GM12878 (cell line): ENCODE measurements around the gene SMAD1. TPM values are rescaled to one million over a fixed set of nuclear protein-coding genes. Genes with fewer than 3 reads are reported as not detected.

Experiments
- ATAC-seq: fragments of 200-7000 bp; cut with Tn5 transposase; 3 replicates; pipeline ENCODE4 v1.9.1; 2020; ENCODE audit warnings: mild to moderate bottlenecking, moderate library complexity
- BruUV-seq: library from RNA; stranded (reverse); fragments of 400-500 nt; replicated peaks from 2 replicates; lab custom pipeline; 2021; lab: Mats Ljungman, UMichigan
- CTCF ChIA-PET: fragments of 300-600 bp; sonication (Branson Sonifier 250); formaldehyde crosslinking; extraction: SDS; loops from one replicate; lab custom pipeline; 2021; ENCODE audit warnings: inconsistent platforms; lab: Yijun Ruan, JAX
- POLR2A ChIA-PET: fragments of 350-600 bp; formaldehyde crosslinking; extraction: SDS; loops from one replicate; lab custom pipeline; 2021; ENCODE audit warnings: inconsistent platforms; lab: Charles Lee
- RAD21 ChIA-PET: fragments of 300-600 bp; sonication (Branson Sonifier 250); formaldehyde crosslinking; loops from one replicate; lab custom pipeline; 2023; ENCODE audit warnings: antibody characterized with exemption; ENCODE audit not compliant: unreplicated experiment; lab: Charles Lee
- SMC1A ChIA-PET: fragments of 300-600 bp; sonication (Branson Sonifier 250); formaldehyde crosslinking; loops from one replicate; lab custom pipeline; 2023; ENCODE audit not compliant: unreplicated experiment, uncharacterized antibody; lab: Charles Lee
- DNase-seq: peaks from one replicate; pipeline ENCODE4 v3.0.0-alpha.2; 2011; ENCODE audit warnings: low read depth, low spot score
- FAIRE-seq: peaks from 3 replicates; lab custom pipeline; 2011; peaks lifted over from hg19 to GRCh38; lab: Jason Lieb, UNC
- H2AFZ ChIP-seq: 2 replicates; pipeline ENCODE4 v1.6.0; 2011; ENCODE audit warnings: low read depth, low read length, control low read depth; ENCODE audit not compliant: control insufficient read depth
- H3K27ac ChIP-seq: 2 replicates; pipeline ENCODE4 v1.5.1; 2011; ENCODE audit warnings: control low read depth; ENCODE audit not compliant: control insufficient read depth, insufficient read depth
- H3K27me3 ChIP-seq, 2 experiments: replicated peaks in 1 of 2; 2 replicates each; pipeline versions ENCODE4 v1.6.0 to v1.6.1; 2011; ENCODE audit warnings: low read length in 1 of 2; ENCODE audit not compliant: control insufficient read depth in 2 of 2, insufficient read depth in 2 of 2
- H3K36me3 ChIP-seq, 2 experiments: 2 replicates each; pipeline ENCODE4 v1.5.1; 2011; ENCODE audit warnings: low read length in 1 of 2; ENCODE audit not compliant: control insufficient read depth in 2 of 2, insufficient read depth in 2 of 2
- H3K4me1 ChIP-seq: 2 replicates; pipeline ENCODE4 v1.6.1; 2011; ENCODE audit warnings: mild to moderate bottlenecking, low read length, moderate library complexity, mixed read lengths; ENCODE audit not compliant: control insufficient read depth, insufficient read depth
- H3K4me2 ChIP-seq: 2 replicates; pipeline ENCODE4 v1.6.0; 2011; ENCODE audit warnings: control low read depth; ENCODE audit not compliant: control insufficient read depth, insufficient read depth
- H3K4me3 ChIP-seq: fragments of 200-600 bp; sonication (generic); 2 replicates; pipeline ENCODE4 v1.5.1; 2016
- H3K79me2 ChIP-seq: 2 replicates; pipeline ENCODE4 v1.6.0; 2011; ENCODE audit warnings: low read length; ENCODE audit not compliant: control insufficient read depth, insufficient read depth
- H3K9ac ChIP-seq: 2 replicates; pipeline ENCODE4 v1.8.0; 2011; ENCODE audit warnings: low read length, control low read depth, mixed read lengths; ENCODE audit not compliant: control insufficient read depth, insufficient read depth
- H3K9me3 ChIP-seq: replicated peaks from 3 replicates; pipeline ENCODE4 v1.5.1; 2011; ENCODE audit warnings: mild to moderate bottlenecking, low read length; ENCODE audit not compliant: control insufficient read depth, insufficient read depth
- H4K20me1 ChIP-seq: 2 replicates; pipeline ENCODE4 v1.6.0; 2011; ENCODE audit not compliant: control insufficient read depth, insufficient read depth
- CEBPZ ChIP-seq: fragments of 150-350 bp; IDR thresholded peaks from 2 replicates; pipeline ENCODE4 v1.6.1; 2016; ENCODE audit warnings: low read depth, low read length
- CREB1 ChIP-seq: IDR thresholded peaks from 2 replicates; pipeline ENCODE4 v1.6.1; 2012; ENCODE audit warnings: low read depth, mild to moderate bottlenecking, inconsistent platforms
- CREM ChIP-seq: IDR thresholded peaks from 2 replicates; pipeline ENCODE4 v1.6.1; 2014; ENCODE audit warnings: antibody characterized with exemption, low read depth
- LARP7 ChIP-seq: fragments of 450-650 bp; IDR thresholded peaks from 2 replicates; pipeline ENCODE4 v1.6.1; 2017; ENCODE audit warnings: mild to moderate bottlenecking
- NFYB ChIP-seq: IDR thresholded peaks from 2 replicates; pipeline ENCODE4 v1.6.1; 2011; ENCODE audit warnings: low read depth, mild to moderate bottlenecking, low read length, improper control_type of control experiment, moderate library complexity; ENCODE audit not compliant: insufficient read depth
- NR2C2 ChIP-seq: IDR thresholded peaks from 2 replicates; pipeline ENCODE4 v1.6.1; 2011; ENCODE audit warnings: borderline replicate concordance, low read depth; ENCODE audit not compliant: control insufficient read depth, insufficient read length
- SP1 ChIP-seq: IDR thresholded peaks from one replicate; pipeline ENCODE4 v1.6.1; 2011; ENCODE audit warnings: low read depth, low read length
- SUZ12 ChIP-seq: fragments of 200-600 bp; sonication (generic); IDR thresholded peaks from one replicate; pipeline ENCODE4 v1.6.1; 2018; ENCODE audit warnings: antibody characterized with exemption, mild to moderate bottlenecking; ENCODE audit not compliant: unreplicated experiment
- WRNIP1 ChIP-seq: IDR thresholded peaks from 2 replicates; pipeline ENCODE4 v1.6.1; 2011; ENCODE audit warnings: low read depth, low read length, improper control_type of control experiment, borderline replicate concordance
- YBX1 ChIP-seq: fragments of 450-650 bp; IDR thresholded peaks from 2 replicates; pipeline ENCODE4 v1.6.1; 2016; ENCODE audit warnings: antibody characterized with exemption
- WGBS: methylation state at CpG from one replicate; pipeline ENCODE4 v1.1.6; 2016; ENCODE audit warnings: low lambda C conversion rate; ENCODE audit not compliant: insufficient replicate concordance, insufficient coverage; ENCODE audit errors: missing lambda C conversion rate; 5-methylcytosine and 5-hydroxymethylcytosine counted together
- in situ Hi-C: fragments of 300-500 bp; cut with MboI; formaldehyde crosslinking; loops from 9 replicates; pipeline ENCODE4 v1.14.3; 2018; ENCODE audit warnings: mixed read lengths
- intact Hi-C: fragments of 100-400 bp; cut with micrococcal nuclease; formaldehyde crosslinking; loops from one replicate; pipeline ENCODE4 v1.14.2; 2022; ENCODE audit not compliant: unreplicated experiment
- polyA plus RNA-seq, 11 experiments: library from polyadenylated mRNA; depleted of rRNA in 4 of 11; unstranded in 6 of 11; stranded (reverse) in 5 of 11; fragments of >200 nt; fragmentation: Nextera tagmentation in 4 of 11; fragmentation: Illumina TruSeq in 1 of 11; extraction: Ambion mirVana in 4 of 11; extraction: Trizol in 1 of 11; gene quantifications; 1 replicate in 1 of 11; 2 replicates in 10 of 11; pipeline versions ENCODE4 v1.2.1 to v1.2.3, GENCODE V29; 2011 to 2016; ENCODE audit warnings: inconsistent platforms in 2 of 11, missing spikeins in 2 of 11, low read depth in 1 of 11
- total RNA-seq, 4 experiments: library from RNA; depleted of rRNA in 3 of 4; stranded (reverse); fragments of >200 nt in 3 of 4; fragmentation: Illumina TruSeq in 1 of 4; extraction: Trizol in 1 of 4; gene quantifications; 2 replicates each; pipeline versions ENCODE4 v1.2.1 to v1.2.3, GENCODE V29; 2013 to 2021
- TF ChIP-seq, protein P1 (sequence below): fragments of 450-650 bp; IDR thresholded peaks from 2 replicates; pipeline ENCODE4 v1.6.1; 2016; ENCODE audit warnings: mild to moderate bottlenecking, moderate library complexity, borderline replicate concordance
- TF ChIP-seq, protein P2 (sequence below): IDR thresholded peaks from 2 replicates; pipeline ENCODE4 v1.6.1; 2012; ENCODE audit warnings: mild to moderate bottlenecking, low read depth, low read length
- TF ChIP-seq, protein P3 (sequence below): IDR thresholded peaks from 2 replicates; pipeline ENCODE4 v1.6.1; 2012; ENCODE audit warnings: low read depth, low read length, improper control_type of control experiment

Gene SMAD1
- total and polyA plus RNA-seq, 10 of the 15 experiments (the other 5 are each of a cell fraction or from before 2014, with no cell fraction given), result 0.29 to 17.5 (median 13.6) TPM

GRCh38 chr4:145473203-145473602, 8.4 kb upstream of the SMAD1 start:
- 39% methylated on average over 4 of the region's 4 CpGs for WGBS
- no TSS peak for BruUV-seq
- ChIA-PET SMC1A (no interaction called here), RAD21 (no interaction called here), CTCF (no interaction called here), POLR2A (no interaction called here)
- no peaks in the 10 kb centered on the region for H3K27me3 ChIP-seq
- H2AFZ ChIP-seq, result no peak overlapping the region
- no peaks in the 10 kb centered on the region for H3K79me2 ChIP-seq
- ATAC-seq (no peak), DNase-seq (no peak), FAIRE-seq (no peak)
- no peaks in the 10 kb centered on the region for H3K4me1 ChIP-seq
- no peak overlapping the region for H3K4me3 ChIP-seq
- H3K27ac ChIP-seq, result no peak overlapping the region
- H3K4me2 ChIP-seq, result no peak overlapping the region
- H4K20me1 ChIP-seq, result no peaks in the 10 kb centered on the region
- peaks cover 11% of the 10 kb centered on the region for H3K9me3 ChIP-seq
- in situ Hi-C loops (no loop called here), intact Hi-C loops (no loop called here)
- no peaks in the 10 kb centered on the region for H3K36me3 ChIP-seq
- H3K9ac ChIP-seq, result no peak overlapping the region
- no peak for TF ChIP-seq SP1
- TF ChIP-seq NR2C2, result no peak
- no peak for TF ChIP-seq NFYB
- no peak for TF ChIP-seq CEBPZ
- TF ChIP-seq, protein P1, sequence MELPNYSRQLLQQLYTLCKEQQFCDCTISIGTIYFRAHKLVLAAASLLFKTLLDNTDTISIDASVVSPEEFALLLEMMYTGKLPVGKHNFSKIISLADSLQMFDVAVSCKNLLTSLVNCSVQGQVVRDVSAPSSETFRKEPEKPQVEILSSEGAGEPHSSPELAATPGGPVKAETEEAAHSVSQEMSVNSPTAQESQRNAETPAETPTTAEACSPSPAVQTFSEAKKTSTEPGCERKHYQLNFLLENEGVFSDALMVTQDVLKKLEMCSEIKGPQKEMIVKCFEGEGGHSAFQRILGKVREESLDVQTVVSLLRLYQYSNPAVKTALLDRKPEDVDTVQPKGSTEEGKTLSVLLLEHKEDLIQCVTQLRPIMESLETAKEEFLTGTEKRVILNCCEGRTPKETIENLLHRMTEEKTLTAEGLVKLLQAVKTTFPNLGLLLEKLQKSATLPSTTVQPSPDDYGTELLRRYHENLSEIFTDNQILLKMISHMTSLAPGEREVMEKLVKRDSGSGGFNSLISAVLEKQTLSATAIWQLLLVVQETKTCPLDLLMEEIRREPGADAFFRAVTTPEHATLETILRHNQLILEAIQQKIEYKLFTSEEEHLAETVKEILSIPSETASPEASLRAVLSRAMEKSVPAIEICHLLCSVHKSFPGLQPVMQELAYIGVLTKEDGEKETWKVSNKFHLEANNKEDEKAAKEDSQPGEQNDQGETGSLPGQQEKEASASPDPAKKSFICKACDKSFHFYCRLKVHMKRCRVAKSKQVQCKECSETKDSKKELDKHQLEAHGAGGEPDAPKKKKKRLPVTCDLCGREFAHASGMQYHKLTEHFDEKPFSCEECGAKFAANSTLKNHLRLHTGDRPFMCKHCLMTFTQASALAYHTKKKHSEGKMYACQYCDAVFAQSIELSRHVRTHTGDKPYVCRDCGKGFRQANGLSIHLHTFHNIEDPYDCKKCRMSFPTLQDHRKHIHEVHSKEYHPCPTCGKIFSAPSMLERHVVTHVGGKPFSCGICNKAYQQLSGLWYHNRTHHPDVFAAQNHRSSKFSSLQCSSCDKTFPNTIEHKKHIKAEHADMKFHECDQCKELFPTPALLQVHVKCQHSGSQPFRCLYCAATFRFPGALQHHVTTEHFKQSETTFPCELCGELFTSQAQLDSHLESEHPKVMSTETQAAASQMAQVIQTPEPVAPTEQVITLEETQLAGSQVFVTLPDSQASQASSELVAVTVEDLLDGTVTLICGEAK, result no peak
- TF ChIP-seq, protein P2, sequence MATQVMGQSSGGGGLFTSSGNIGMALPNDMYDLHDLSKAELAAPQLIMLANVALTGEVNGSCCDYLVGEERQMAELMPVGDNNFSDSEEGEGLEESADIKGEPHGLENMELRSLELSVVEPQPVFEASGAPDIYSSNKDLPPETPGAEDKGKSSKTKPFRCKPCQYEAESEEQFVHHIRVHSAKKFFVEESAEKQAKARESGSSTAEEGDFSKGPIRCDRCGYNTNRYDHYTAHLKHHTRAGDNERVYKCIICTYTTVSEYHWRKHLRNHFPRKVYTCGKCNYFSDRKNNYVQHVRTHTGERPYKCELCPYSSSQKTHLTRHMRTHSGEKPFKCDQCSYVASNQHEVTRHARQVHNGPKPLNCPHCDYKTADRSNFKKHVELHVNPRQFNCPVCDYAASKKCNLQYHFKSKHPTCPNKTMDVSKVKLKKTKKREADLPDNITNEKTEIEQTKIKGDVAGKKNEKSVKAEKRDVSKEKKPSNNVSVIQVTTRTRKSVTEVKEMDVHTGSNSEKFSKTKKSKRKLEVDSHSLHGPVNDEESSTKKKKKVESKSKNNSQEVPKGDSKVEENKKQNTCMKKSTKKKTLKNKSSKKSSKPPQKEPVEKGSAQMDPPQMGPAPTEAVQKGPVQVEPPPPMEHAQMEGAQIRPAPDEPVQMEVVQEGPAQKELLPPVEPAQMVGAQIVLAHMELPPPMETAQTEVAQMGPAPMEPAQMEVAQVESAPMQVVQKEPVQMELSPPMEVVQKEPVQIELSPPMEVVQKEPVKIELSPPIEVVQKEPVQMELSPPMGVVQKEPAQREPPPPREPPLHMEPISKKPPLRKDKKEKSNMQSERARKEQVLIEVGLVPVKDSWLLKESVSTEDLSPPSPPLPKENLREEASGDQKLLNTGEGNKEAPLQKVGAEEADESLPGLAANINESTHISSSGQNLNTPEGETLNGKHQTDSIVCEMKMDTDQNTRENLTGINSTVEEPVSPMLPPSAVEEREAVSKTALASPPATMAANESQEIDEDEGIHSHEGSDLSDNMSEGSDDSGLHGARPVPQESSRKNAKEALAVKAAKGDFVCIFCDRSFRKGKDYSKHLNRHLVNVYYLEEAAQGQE, result no peak
- TF ChIP-seq CREB1, result no peak
- TF ChIP-seq CREM, result no peak
- TF ChIP-seq, protein P3, sequence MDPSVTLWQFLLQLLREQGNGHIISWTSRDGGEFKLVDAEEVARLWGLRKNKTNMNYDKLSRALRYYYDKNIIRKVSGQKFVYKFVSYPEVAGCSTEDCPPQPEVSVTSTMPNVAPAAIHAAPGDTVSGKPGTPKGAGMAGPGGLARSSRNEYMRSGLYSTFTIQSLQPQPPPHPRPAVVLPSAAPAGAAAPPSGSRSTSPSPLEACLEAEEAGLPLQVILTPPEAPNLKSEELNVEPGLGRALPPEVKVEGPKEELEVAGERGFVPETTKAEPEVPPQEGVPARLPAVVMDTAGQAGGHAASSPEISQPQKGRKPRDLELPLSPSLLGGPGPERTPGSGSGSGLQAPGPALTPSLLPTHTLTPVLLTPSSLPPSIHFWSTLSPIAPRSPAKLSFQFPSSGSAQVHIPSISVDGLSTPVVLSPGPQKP, result no peak
- TF ChIP-seq LARP7, result no peak
- no peak for TF ChIP-seq WRNIP1
- no peak for TF ChIP-seq YBX1
- TF ChIP-seq SUZ12, result no peak
